EH (cell line): Measurements from ENCODE around the gene PLEKHH3.
"Not testable (repeated sequence)": the region's sequence is repeated elsewhere in the genome, so short reads cannot be mapped to it uniquely, and the experiment has no call there.

Experiments used
- DNase-seq: peaks from one replicate; pipeline ENCODE4 v3.0.0-alpha.2; 2015; ENCODE audit warnings: low read depth

The PLEKHH3 gene

GRCh38 chr17:42629411-42630009, 47.3 kb downstream of the PLEKHH3 start:
- no peak for DNase-seq

- DNase-seq: not testable (repeated sequence)
These were observed 49.6 kb downstream of the PLEKHH3 start for GRCh38 chr17:42627032-42627764.

GRCh38 chr17:42623732-42624596, 52.8 kb downstream of the PLEKHH3 start:
- DNase-seq: no peak

GRCh38 chr17:42623271-42623670, 53.5 kb downstream of the PLEKHH3 start:
- no peak for DNase-seq

- DNase-seq: not testable (repeated sequence)
These were observed 54.8 kb downstream of the PLEKHH3 start for GRCh38 chr17:42621987-42622386.

GRCh38 chr17:42618442-42619150, 58.2 kb downstream of the PLEKHH3 start:
- peak; percentile 40 for DNase-seq

GRCh38 chr17:42617956-42618431, 58.8 kb downstream of the PLEKHH3 start:
- DNase-seq: no peak
